CD4-positive, alpha-beta T cell treated with Interleukin-15 for 4 hours (primary cell): Measurements from ENCODE around the gene ECHS1.
"Not testable (repeated sequence)": the region's sequence is repeated elsewhere in the genome, so short reads cannot be mapped to it uniquely, and the experiment has no call there.

Experiments used
- DNase-seq: peaks from one replicate; pipeline ENCODE4 v3.0.0-alpha.2; 2020; ENCODE audit warnings: low spot score

The ECHS1 gene

DNA sequence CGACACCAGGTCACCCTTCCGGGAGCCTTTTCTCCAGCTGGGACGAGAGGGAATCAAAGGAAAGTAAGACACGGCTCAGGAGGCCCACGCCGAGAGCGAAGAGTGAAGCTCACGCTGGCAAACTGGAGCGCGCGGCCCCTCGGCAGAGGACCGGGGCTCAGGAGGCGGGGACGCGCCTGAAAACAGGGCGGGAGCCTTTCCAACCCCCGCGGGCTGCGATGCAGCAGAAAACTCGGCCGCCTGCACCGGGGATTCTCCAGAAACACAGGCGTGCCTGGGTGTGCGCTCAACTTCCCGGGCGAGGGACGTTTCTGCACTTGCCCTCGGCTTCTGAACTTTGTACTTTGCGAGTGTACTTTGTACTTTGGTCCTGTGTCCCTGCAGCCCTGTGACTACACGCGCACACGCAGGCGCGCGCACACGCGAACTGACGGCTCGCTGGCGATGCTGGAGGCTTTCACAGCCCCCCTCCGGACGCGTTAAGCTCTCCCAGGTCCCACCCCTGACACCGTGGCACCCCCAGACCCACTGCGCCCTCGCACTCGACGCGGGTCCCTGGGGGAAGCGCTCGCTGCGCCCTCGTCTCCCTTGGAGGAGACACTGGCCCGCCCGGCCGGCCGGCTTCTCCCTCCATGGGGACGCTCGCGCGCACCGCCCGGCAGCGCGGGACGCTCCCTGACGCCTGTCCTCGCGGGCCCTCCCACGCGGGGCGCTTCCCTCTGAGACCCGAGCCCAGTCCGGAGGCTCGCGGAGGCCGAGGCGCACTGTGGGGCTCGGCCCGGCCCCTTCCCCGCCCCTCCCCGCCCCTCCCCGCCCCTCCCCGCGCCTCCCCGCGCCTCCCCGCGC, 5.3 kb upstream of the ECHS1 start:
- DNase-seq: peak; percentile 48

DNA sequence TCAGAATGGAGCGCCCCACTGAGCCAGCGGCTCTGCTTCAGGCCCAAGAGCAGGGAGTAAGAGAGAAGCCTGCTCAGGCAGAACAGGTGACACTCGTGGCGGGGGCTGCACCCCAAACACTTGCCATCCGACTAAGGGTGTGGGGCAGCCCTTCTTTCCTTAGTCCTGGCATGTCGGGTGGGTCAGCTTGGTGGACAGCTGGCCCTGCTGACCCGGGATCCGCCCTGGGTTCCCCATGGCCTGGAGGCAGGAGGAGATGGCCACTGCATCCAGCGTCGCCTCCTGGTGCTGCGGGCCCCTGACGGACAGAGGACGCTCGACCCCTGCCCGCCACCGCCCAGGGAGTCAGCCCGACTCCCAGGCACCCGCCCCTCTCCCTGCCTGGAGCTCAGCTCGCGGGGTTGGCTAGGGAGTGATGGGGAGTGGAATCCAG, 4.7 kb upstream of the ECHS1 start:
- DNase-seq: no peak

DNA sequence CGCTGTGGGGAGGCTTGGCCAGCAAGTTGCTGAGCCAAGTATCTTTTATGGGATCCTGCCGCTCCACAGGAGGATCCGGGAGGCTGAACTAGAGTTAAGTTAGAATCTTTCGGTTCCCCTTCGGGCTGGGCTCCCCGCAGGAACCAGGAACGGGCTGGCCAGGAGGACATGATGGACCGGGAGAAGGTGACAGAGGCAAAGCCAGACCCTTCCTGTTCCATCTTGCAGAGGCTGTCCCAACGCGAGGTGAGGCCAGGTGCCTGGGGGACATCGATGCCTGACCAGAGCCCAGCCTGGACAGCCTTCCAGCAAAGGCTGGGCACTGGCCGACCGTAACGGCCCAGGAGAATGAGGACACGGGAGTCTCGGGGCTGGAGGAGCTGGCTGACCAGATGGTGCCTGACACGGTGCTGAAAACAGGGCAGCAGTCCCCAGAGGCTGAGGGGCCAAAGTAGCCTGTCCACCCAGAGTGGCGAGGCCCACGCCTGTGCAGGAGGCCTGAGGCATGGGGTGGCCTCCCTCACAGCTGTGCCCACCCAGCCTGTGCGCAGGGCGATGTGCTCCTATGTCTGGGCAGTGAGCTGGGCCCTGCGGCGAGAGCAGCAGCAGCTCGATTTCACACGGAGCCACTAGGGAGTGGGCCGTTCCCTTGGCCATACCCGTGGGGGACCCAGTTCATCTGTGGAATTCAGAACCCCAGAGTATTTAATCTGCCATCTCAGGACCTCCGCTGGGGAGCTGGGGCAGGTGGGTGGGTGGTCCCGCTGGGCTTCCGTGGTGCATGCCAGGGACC, 4.1 kb upstream of the ECHS1 start:
- DNase-seq: no peak

DNA sequence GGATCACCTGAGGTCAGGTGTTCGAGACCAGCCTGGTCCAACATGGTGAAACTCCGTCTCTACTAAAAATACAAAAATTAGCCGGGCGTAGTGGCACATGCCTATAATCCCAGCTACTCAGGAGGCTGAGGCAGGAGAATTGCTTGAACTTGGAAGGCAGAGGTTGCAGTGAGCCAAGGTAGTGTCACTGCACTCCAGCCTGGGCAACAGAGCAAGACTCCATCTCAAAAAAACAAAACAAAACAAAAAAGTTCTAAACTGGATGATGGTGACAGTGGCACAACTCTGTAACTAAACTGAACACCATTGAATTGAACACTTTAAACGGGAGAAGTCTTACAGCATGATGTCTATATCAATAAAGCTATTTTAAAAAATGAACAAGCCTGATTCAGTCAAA, 3.0 kb upstream of the ECHS1 start:
- DNase-seq: not testable (repeated sequence)

DNA sequence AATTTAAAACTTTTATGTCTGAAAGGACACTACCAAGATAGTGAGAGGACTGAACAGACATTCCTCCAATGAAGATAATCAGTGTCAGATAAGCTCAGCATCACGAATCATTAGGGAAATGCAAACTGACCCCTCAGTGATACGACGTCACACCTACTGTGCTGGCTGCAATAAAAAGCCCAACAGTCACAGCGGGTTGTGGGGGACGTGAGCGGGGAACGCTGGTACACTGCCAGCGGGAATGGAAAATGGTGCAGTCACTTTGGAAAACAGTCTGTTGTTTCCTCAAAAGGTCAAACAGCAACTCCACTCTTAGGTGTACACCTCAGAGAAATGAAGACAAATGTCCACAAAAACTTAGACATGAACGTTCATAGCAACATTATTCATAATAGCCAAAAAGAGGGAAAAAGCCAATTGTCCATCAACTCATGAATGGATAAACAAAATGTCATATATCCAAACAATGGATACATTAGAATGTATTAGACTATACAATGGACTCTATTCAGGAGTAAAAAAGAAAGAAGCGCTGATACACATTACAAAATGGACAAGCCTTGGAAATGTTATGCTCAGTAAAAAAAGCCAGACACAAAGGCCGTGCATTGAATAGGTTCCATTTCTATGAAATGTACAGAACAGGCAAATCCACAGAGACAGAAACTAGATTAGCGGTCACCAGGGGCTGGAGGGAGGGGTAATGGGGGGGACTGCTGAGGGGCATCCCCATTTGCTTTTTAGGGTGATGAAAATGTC, 2.4 kb upstream of the ECHS1 start:
- DNase-seq: no peak

DNA sequence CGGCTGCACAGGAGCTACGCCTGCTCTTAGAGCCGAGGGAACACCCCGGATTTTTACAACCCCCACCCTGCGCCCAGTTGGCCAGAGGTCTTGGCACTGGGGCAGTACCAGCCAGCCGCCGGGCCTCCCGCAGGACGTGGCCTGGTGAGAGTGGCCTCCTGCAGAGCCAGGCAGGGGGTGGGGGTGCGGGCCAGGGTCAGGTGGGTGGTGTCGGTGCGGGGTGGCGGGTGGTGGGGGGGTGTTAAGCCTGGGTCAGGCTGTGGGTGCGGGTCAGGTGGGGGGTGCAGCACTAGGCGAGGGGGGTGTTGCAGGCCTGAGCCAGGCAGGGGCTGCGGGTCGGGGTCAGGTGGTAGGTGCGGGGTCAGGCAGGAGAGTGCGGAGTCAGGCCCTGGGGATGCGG, 647 bp downstream of the ECHS1 start:
- DNase-seq: no peak

DNA sequence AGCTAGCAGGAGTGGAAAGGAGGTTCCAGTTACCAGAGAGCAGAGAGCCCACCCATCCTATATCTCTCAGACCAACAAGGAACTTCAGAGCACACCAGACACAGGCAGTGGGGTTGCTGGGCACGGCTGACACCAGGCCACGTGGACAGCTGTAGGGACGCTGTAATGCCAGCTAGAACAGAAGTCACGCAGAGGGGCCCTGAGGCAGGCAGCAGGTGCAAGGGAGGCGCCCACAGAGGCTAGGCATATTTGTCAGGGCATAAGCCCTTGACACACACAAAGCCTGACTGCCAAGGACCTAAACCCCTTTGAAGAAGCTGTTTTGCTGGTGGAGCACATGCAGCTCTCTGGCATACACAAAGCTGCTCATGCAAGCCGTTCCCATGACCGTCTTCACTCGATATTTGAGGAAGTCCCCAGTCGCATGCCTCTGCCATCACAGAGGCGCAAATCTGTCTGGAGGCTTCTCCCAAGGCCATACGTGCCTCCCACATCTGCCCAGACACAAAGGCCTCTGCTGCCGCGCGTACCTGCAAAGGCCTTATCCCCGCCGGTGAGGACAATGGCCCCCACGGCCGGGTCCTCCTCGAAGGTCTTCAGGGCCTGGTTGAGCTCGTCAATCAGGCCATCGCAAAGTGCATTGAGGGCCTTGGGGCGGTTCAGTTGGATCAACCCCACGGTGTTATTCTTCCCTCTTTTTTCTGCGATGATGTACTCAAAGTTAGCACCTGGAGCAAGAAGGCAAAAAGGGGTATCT, 2.9 kb downstream of the ECHS1 start:
- DNase-seq: no peak

DNA sequence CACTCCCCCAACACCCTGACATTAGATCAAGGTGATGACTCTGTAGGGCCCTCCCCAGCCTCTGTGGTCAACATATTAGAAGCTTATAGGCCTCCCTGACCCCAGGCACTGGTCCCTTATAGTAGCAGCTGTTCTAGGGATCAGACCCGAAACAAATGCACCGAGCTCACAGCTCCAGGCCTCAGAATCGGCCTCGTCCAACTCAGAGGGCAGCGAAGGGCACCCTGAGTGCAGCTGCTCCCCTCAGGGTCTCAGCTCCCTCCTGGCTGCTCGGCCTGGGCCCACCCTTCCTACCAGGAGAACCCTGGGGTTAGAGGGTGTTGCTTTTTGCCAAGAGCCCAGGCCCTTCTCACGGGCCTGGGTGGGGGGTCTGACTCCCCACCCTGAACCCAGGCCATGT, 5.0 kb downstream of the ECHS1 start:
- DNase-seq: no peak

DNA sequence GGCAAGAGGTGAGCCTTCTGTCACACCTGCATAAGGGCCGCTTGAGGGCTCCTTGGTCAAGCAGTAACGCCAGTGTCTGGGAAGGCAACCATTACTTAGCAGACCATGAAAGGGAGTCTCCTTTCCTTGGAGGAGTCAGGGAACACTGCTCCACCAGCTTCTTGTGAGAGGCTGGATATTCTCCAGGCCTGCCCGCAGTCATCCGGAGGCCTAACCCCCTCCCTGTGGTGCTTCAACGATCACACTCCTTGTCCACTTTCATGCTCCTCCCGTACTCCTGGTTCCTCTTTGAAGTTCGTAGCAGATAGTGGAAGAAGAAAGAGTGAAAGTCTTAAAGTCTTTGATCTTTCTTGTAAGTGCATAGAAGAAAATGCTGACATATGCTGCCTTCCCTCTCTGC, 5.7 kb downstream of the ECHS1 start:
- DNase-seq: not testable (repeated sequence)

DNA sequence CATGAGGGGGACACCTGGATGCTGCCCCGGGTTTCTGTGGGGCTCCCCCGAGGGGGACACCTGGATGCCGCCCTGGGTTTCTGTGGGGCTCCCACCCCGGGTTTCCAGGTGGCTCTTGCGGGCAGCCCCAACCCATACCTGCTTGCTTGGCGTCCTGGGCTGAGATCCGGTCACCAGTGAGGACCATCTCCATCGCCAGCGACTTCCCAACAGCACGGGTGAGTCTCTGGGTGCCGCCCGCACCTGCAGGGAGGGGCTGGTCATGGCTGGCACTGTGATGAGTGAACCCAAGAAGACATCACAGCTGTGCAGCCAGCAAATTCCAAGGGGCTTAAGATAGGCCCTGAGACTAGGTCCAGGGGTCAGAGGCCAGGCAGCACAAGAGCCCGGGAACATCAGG, 6.4 kb downstream of the ECHS1 start:
- DNase-seq: no peak

DNA sequence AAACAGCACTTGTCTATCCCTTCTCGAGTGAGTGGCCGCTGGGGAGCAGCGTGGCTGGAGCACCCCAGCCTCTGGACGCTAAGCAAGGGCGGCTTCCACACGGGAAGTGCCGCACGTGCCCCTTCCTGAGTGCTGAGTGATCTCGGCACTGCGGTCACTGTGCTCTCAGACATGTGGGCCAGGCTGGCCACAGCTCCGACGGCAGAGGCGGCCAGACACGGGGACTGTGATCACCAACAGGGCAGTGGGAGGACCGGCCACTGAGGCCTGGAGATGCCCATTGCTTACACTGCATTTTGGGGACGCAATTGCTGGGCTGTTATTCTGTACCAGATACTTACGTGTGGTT, 7.0 kb downstream of the ECHS1 start:
- no peak for DNase-seq

DNA sequence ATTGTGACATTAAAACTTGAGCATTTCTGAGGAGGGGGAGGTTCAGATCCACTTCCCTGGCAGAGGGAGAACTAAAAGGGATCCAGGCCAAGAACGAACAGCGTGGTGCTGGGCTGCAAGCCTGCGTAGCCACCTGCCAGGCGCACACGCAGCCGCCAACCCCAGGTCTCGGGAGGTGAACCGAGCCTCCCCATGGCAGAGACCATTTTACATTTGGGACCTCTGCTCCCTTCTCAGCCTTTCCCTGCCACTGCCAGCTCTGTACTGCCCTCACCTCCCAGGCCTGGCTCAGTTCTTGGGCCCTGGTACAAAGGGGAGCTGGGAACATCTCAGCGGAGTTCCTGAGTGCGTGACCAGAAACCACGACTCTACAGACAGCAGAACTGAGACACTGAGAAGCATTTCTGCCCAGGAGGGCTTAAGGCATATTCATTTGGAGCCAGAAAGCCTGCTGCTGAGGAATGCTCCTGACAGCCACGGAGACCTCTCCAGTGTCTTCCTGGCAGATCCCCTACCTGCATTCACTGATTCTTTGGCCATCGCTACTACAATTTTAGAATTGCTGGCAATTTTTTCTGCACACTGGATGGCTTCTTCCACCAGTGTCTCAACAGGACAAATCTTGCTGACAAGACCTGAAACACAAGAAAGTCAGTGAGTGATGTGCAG, 7.6 kb downstream of the ECHS1 start:
- DNase-seq: no peak

DNA sequence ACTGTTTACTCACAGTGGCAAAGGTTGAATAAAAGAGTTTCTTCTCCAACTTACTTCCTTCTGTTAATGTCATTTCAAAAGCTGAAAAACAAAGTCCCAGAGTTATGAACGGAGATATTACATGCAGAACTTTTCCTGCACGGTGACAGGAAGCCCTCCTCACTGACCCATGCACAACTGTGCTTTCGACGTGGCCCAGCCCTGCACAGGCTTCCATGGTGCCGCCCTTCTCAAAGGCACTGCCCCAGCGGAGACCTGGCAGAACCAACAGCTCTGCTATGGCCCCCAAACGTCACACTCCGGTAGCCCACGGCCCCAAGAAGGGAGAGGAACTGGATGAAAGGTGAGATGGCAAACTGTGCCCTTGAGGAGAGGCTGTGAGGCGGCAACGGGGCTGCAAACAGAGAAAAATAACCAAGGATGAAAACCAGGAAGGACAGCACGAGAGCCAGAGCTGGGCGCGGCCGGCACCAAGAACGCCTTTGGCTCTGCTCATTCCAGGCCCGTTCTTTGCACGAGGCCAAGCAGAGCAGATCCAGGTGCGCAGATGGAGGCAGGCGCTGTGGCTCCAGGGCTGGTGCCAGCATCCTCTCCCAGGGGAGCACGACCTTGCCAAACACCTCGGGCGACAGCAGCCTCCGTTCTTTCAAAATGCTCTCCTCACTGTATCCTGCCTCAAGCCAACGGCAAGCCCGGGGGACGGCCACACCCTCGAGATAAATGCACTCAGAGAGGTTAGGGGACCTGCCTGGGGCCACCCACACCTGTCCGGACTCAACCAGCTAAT, 8.3 kb downstream of the ECHS1 start:
- no peak for DNase-seq

DNA sequence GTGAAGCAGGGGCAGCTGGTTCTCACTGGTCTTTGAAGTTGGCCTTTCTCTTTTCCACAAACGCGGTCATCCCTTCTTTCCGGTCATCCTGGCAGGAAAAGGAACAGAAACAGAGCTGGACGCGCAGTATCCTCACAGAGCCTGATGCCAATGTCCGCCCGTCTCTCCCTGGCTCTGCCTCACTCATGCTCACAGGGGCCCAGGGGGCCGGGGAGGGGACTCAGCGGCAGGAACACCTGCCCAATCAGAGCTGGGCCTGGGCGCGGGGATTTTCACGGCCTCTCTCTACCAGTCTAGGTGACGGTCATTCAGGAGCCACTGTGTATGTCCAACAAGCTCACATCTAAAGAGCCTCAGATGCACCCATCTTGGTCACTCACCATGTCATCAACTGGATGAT, 10.3 kb downstream of the ECHS1 start:
- DNase-seq: no peak

DNA sequence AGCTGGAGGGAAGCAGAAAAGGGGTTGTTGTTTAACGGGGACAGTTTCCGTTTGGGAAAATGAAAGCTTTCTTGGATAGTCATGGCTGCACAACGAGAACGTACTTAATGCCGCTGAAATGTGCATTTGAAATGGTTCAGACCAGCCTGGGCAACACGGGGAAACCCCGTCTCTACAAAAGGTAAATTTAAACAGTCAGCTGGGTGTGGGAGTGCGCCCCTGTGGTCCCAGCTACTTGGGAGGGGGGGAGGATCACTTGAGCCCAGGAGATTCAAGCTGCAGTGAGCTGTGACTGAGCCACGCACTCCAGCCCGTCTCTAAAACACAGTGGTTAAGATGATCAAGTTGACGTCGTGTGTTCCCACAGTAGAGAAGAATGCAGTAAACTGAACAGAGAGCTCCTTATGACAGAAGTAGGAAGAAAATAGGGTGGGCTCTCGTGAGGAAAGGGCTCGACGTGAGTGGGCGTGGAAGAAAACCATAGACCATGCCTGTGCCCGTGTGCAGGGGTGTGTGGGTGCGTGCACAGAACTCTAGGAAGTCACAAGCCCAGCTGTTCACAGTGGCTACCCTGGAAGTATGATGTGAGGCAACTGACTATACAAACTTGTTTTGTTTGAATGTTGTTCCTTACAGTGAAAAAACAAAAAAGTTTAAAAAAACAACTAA, 11.2 kb downstream of the ECHS1 start:
- DNase-seq: no peak

DNA sequence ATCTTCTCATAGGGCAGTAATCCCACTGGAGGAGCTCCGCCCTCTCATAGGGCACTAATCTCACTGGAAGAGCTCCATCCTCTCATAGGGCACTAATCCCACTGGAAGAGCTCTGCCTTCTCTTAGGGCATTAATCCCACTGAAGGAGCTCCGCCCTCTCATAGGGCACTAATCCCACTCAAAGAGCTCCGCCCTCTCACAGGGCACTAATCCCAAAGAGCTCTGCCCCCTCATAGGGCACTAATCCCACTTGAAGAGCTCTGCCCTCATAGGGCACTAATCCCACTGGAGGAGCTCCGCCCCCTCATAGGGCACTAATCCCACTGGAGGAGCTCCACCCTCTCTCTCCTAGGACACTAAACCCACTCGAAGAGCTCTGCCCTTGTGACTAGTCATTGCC, 11.9 kb downstream of the ECHS1 start:
- no peak for DNase-seq

DNA sequence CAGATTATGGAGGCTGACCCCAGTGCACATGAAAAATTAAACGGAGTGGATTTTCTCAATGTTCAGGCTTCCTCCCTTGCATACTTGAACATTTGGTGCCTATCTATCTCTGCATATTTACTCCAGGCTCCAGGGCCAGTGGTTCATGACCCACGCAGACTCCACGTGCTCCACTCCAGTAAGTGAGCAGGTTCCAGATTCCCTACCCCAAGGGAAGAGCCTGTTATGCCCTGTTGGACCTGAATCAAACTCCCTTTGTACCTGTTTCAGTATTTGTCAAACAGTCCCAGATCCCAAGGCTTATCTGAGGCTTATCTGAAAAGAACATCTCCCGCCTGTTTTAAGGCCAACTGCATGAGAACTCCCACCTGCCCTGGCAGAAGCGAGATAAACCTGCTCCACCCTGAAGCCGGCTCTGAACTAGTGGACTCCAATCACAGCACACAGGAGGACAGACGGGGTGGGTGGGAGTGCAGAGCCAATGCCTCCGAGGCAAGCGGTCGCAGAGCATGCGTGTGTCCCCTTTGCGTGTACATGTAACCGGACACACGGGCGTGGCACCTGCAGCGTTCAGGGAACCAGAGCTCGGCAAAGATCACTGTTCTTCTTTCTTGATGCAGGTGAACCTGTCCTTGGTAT, 13.1 kb downstream of the ECHS1 start:
- DNase-seq: no peak

DNA sequence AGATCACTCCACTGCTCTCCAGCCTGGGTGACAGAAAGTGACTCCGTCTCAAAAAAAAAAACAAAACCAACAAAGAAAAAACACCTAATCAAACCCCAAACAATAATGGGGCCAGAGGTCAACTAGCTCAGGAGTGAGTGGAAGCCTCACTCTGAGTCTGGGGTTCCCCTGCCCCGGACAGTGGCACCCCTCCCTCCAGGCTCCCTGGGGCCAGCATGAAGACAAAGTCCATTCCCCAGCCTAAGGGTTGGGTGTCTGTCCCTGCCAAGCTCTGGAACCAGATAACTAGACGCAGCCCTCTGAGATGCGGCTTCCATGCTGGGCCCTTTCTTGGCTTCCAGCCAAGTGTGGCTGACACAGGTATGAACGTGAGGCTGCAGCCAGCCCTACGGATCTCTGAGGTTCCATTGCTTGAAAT, 13.6 kb downstream of the ECHS1 start:
- peak; percentile 47 for DNase-seq

DNA sequence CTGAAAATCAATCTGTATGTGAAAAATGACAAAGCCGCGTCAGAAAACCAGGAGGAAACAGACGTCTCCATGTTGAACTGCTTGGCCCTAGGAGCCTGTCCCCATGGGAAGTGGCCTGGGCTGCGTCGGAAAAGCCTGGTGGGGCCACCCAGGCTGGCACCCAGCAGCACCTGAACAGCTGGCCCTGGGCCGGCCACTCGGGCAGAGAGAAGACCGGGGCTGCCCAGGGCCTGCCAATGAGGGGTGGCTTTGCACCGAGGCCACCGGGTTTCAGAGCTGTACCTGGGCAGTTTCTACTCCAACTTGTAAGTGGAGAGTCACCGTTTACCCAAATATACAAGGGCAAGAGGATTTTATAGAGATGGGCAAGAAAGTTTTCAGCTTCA, 14.2 kb downstream of the ECHS1 start:
- no peak for DNase-seq
